Measurements from ENCODE around the gene RPL18.

- TF ChIP-seq POLR2A (IDR thresholded peaks at IDR 0.05; ENCODE audit: low read depth, low read length) (no peak), TAF1 (IDR thresholded peaks at IDR 0.05; ENCODE audit: borderline replicate concordance, low read depth, low read length) (no peak), POLR2AphosphoS5 (IDR thresholded peaks at IDR 0.05; ENCODE audit: low read depth, low read length) (no peak)
These were observed 45.8 kb downstream of the RPL18 start for GRCh38 chr19:48573163-48573505.
